DOHH2 (cell line): ENCODE data around the gene GJD2.

Source experiments
- H3F3A ChIP-seq: fragments of 200-600 bp; sonication (generic), shearing (Covaris generic); 2 replicates; pipeline ENCODE4 v1.6.0; 2016; ENCODE audit warnings: antibody characterized with exemption, mild to moderate bottlenecking; ENCODE audit not compliant: control insufficient read depth, insufficient read depth
- H3K27ac ChIP-seq: fragments of 200-600 bp; sonication (generic); 2 replicates; pipeline ENCODE4 v1.5.1; 2014; ENCODE audit warnings: low read depth, mild to moderate bottlenecking, low read length, moderate library complexity
- H3K27me3 ChIP-seq: fragments of 200-600 bp; sonication (generic); 2 replicates; pipeline ENCODE4 v1.6.1; 2014; ENCODE audit warnings: mild to moderate bottlenecking, low read length, mixed read lengths; ENCODE audit not compliant: control insufficient read depth
- H3K36me3 ChIP-seq: fragments of 200-600 bp; sonication (generic); 2 replicates; pipeline ENCODE4 v1.6.1; 2014; ENCODE audit warnings: mild to moderate bottlenecking, low read length, moderate library complexity, mixed read lengths; ENCODE audit not compliant: control insufficient read depth
- H3K4me1 ChIP-seq: fragments of 200-600 bp; sonication (generic); 2 replicates; pipeline ENCODE4 v1.6.1; 2014; ENCODE audit warnings: mild to moderate bottlenecking, low read length, mixed read lengths; ENCODE audit not compliant: control insufficient read depth
- H3K4me2 ChIP-seq: fragments of 200-600 bp; sonication (generic); 2 replicates; pipeline ENCODE4 v1.6.0; 2014; ENCODE audit warnings: mild to moderate bottlenecking, low read length, moderate library complexity
- H3K4me3 ChIP-seq: fragments of 200-600 bp; sonication (generic); 2 replicates; pipeline ENCODE4 v1.5.1; 2014; ENCODE audit warnings: mild to moderate bottlenecking, low read length, mixed read lengths
- H3K79me2 ChIP-seq: fragments of 200-600 bp; sonication (generic); 2 replicates; pipeline ENCODE4 v1.6.1; 2014; ENCODE audit warnings: mild to moderate bottlenecking, low read length, mixed read lengths; ENCODE audit not compliant: control insufficient read depth
- H3K9me2 ChIP-seq: fragments of 200-600 bp; sonication (generic); replicated peaks from 2 replicates; pipeline ENCODE4 v1.6.1; 2014; ENCODE audit warnings: mild to moderate bottlenecking, low read length, mixed read lengths; ENCODE audit not compliant: control insufficient read depth
- H3K9me3 ChIP-seq: fragments of 200-600 bp; sonication (generic); 2 replicates; pipeline ENCODE4 v1.6.1; 2014; ENCODE audit warnings: antibody characterized with exemption, low read length, mixed read lengths; ENCODE audit not compliant: control insufficient read depth, insufficient read depth
- H4K20me1 ChIP-seq: fragments of 200-600 bp; sonication (generic); 2 replicates; pipeline ENCODE4 v1.6.0; 2014; ENCODE audit warnings: low read depth, mild to moderate bottlenecking, antibody characterized with exemption, low read length, moderate library complexity; ENCODE audit not compliant: control insufficient read depth, insufficient read depth
- CTCF ChIP-seq: fragments of 200-600 bp; sonication (generic); IDR thresholded peaks from one replicate; pipeline ENCODE4 v1.5.1; 2014; ENCODE audit warnings: antibody characterized with exemption, mild to moderate bottlenecking, low read depth, low read length; ENCODE audit not compliant: poor library complexity, severe bottlenecking
- EZH2phosphoT487 ChIP-seq: fragments of 200-600 bp; sonication (generic); IDR thresholded peaks from 2 replicates; pipeline ENCODE4 v1.6.1; 2017; ENCODE audit warnings: borderline replicate concordance, mild to moderate bottlenecking, antibody characterized with exemption, low read length, moderate library complexity, mixed read lengths

GJD2 gene

GRCh38 chr15:34782901-34783300 lies 28.1 kb upstream of the GJD2 start:
- Histone ChIP-seq H4K20me1 (no peaks in the 10 kb centered on the region), H3K27ac (no peak overlapping the region), H3K27me3 (no peaks in the 10 kb centered on the region), H3K36me3 (no peaks in the 10 kb centered on the region), H3K9me3 (no peaks in the 10 kb centered on the region), H3F3A (no peaks in the 10 kb centered on the region), H3K4me3 (no peak overlapping the region), H3K4me1 (no peaks in the 10 kb centered on the region), H3K79me2 (no peaks in the 10 kb centered on the region), H3K4me2 (no peak overlapping the region), H3K9me2 (no peaks in the 10 kb centered on the region; the same call in 1 of the 2 replicates)
- TF ChIP-seq CTCF (no peak), EZH2phosphoT487 (no peak)

- TF ChIP-seq CTCF (no peak), EZH2phosphoT487 (no peak)
- Histone ChIP-seq H3K9me2 (no peaks in the 10 kb centered on the region), H3K27ac (no peak overlapping the region), H4K20me1 (no peaks in the 10 kb centered on the region), H3K36me3 (no peaks in the 10 kb centered on the region), H3K9me3 (no peaks in the 10 kb centered on the region), H3K27me3 (no peaks in the 10 kb centered on the region), H3K4me3 (no peak overlapping the region), H3K79me2 (no peaks in the 10 kb centered on the region), H3F3A (no peaks in the 10 kb centered on the region), H3K4me2 (no peak overlapping the region), H3K4me1 (no peaks in the 10 kb centered on the region)
Observed at GRCh38 chr15:34780725-34781124, 25.9 kb upstream of the GJD2 start.

- Histone ChIP-seq H3K79me2 (no peaks in the 10 kb centered on the region), H3K4me1 (no peaks in the 10 kb centered on the region), H3K27me3 (peaks cover 11% of the 10 kb centered on the region; the same call in 1 of the 2 replicates), H3K9me2 (no peaks in the 10 kb centered on the region), H3K9me3 (no peaks in the 10 kb centered on the region), H3K4me2 (no peak overlapping the region), H3K27ac (no peak overlapping the region), H3K36me3 (no peaks in the 10 kb centered on the region), H3K4me3 (no peak overlapping the region), H3F3A (no peaks in the 10 kb centered on the region), H4K20me1 (no peaks in the 10 kb centered on the region)
- TF ChIP-seq EZH2phosphoT487 (no peak), CTCF (no peak)
Observed at GRCh38 chr15:34776606-34777105, 21.9 kb upstream of the GJD2 start.
